CD4-positive, alpha-beta T cell treated with Interleukin-15 for 4 hours (primary cell): ENCODE results near the gene AP3M1.

Experiments used
- DNase-seq: peaks from one replicate; pipeline ENCODE4 v3.0.0-alpha.2; 2020; ENCODE audit warnings: low spot score

AP3M1 gene

GRCh38 chr10:74114041-74114448 lies 36.6 kb downstream of the AP3M1 start:
- no peak for DNase-seq

- DNase-seq: no peak
Observed at GRCh38 chr10:74113546-74113945, 37.1 kb downstream of the AP3M1 start.

- DNase-seq: no peak
Observed at GRCh38 chr10:74111799-74112198, 38.8 kb downstream of the AP3M1 start.

- no peak for DNase-seq
Observed at GRCh38 chr10:74110120-74110519, 40.5 kb downstream of the AP3M1 start.

GRCh38 chr10:74109452-74109851 lies 41.2 kb downstream of the AP3M1 start:
- no peak for DNase-seq

GRCh38 chr10:74107391-74107790 lies 43.2 kb downstream of the AP3M1 start:
- DNase-seq: no peak

- DNase-seq: no peak
Observed at GRCh38 chr10:74104996-74105395, 45.6 kb downstream of the AP3M1 start.

GRCh38 chr10:74104480-74104879 lies 46.1 kb downstream of the AP3M1 start:
- DNase-seq: no peak

- no peak for DNase-seq
Observed at GRCh38 chr10:74103560-74104258, 46.9 kb downstream of the AP3M1 start.

GRCh38 chr10:74099836-74100235 lies 50.8 kb downstream of the AP3M1 start:
- no peak for DNase-seq

GRCh38 chr10:74099420-74099819 lies 51.2 kb downstream of the AP3M1 start:
- DNase-seq: no peak

- no peak for DNase-seq
Observed at GRCh38 chr10:74097776-74098175, 52.9 kb downstream of the AP3M1 start.

- no peak for DNase-seq
Observed at GRCh38 chr10:74096777-74097176, 53.9 kb downstream of the AP3M1 start.

- DNase-seq: no peak
Observed at GRCh38 chr10:74094231-74094630, 56.4 kb downstream of the AP3M1 start.

- no peak for DNase-seq
Observed at GRCh38 chr10:74093530-74094164, 57.0 kb downstream of the AP3M1 start.

- DNase-seq: no peak
Observed at GRCh38 chr10:74092372-74092771, 58.3 kb downstream of the AP3M1 start.

GRCh38 chr10:74088722-74089121 lies 61.9 kb downstream of the AP3M1 start:
- DNase-seq: no peak

- DNase-seq: no peak
Observed at GRCh38 chr10:74086317-74086716, 64.3 kb downstream of the AP3M1 start.

GRCh38 chr10:74084955-74085354 lies 65.7 kb downstream of the AP3M1 start:
- no peak for DNase-seq

- no peak for DNase-seq
Observed at GRCh38 chr10:74083304-74083703, 67.3 kb downstream of the AP3M1 start.

GRCh38 chr10:74081941-74082718 lies 68.5 kb downstream of the AP3M1 start:
- no peak for DNase-seq

- DNase-seq: peak; percentile 50
Observed at GRCh38 chr10:74081192-74081803, 69.3 kb downstream of the AP3M1 start.
